ENCODE data around the gene PREB.

The PREB gene

GRCh38 chr2:27082773-27083409 lies 51.5 kb downstream of the PREB start:
- DNase-seq (ENCODE audit: low spot score), result no peak

DNA sequence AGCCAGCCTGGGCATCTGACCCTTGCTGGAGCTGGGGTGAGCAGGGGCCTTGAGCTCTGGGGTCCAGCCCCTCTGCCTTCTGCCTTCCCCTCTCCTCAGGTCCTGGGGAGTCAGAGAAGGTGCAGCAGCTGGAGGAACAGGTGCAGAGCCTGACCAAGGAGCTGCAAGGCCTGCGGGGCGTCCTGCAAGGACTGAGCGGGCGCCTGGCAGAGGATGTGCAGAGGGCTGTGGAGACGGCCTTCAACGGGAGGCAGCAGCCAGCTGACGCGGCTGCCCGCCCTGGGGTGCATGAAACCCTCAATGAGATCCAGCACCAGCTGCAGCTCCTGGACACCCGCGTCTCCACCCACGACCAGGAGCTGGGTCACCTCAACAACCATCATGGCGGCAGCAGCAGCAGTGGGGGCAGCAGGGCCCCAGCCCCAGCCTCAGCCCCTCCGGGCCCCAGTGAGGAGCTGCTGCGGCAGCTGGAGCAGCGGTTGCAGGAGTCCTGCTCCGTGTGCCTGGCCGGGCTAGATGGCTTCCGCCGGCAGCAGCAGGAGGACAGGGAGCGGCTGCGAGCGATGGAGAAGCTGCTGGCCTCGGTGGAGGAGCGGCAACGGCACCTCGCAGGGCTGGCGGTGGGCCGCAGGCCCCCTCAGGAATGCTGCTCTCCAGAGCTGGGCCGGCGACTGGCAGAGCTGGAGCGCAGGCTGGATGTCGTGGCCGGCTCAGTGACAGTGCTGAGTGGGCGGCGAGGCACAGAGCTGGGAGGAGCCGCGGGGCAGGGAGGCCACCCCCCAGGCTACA lies 52.3 kb downstream of the PREB start:
- DNase-seq (ENCODE audit: low spot score), result no peak

Data from GM03348 (cell line).